ENCODE measurements around the gene GRB10.

GRCh38 chr7:50590535-50590934, 192.2 kb downstream of the GRB10 start:
- TF ChIP-seq CTCF (IDR thresholded peaks at IDR 0.05) (no peak), POLR2A (IDR thresholded peaks at IDR 0.05) (no peak), POLR2AphosphoS5 (IDR thresholded peaks at IDR 0.05) (no peak)

All from breast epithelium (tissue), 3 donors.